ENCODE data around the gene ST6GAL2.

Gene ST6GAL2

DNA sequence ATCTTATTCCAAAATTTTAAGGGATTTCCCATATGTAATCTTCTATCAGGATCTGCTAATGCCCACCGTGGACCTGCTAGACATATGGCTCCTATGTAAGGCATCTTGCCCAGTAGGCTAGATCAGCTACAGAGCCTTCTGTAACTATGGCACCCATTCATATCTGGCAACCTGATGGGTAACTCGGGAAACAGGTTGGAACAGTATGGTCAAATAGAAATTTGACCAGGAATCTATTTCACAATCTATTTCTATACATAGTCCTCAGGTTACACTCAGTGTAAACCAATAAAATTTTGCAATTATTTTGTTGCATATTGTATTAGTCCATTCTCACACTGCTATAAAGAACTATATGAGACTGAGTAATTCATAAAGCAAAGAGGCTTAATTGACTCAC, 93.3 kb downstream of the ST6GAL2 start:
- Histone ChIP-seq H3K4me3 (ENCODE audit: low read depth, low read length) (no peak overlapping the region), H3K27ac (ENCODE audit: extremely low read depth, low read depth, low read length) (no peak overlapping the region), H3K9me3 (ENCODE audit: control insufficient read depth, insufficient read depth, low read depth, low read length) (no peaks in the 10 kb centered on the region), H3K36me3 (ENCODE audit: control insufficient read depth in 2 of 2, insufficient read depth in 1 of 2, low read length in 2 of 2) (no peaks in the 10 kb centered on the region), H3K4me1 (ENCODE audit: control insufficient read depth, insufficient read depth, low read length) (no peaks in the 10 kb centered on the region)
- ChIA-PET CTCF (no interaction called here), POLR2A (no interaction called here)
- TF ChIP-seq ZNF747 (tag by site-specific recombination; IDR thresholded peaks at IDR 0.05) (no peak), ZNF837 (tag by site-specific recombination; IDR thresholded peaks at IDR 0.05) (no peak), ZNF132 (tag by site-specific recombination; IDR thresholded peaks at IDR 0.05; ENCODE audit: borderline replicate concordance) (no peak), ZNF654 (tag by site-specific recombination; IDR thresholded peaks at IDR 0.05; ENCODE audit: low read depth) (no peak)
- TF ChIP-seq, protein P1, sequence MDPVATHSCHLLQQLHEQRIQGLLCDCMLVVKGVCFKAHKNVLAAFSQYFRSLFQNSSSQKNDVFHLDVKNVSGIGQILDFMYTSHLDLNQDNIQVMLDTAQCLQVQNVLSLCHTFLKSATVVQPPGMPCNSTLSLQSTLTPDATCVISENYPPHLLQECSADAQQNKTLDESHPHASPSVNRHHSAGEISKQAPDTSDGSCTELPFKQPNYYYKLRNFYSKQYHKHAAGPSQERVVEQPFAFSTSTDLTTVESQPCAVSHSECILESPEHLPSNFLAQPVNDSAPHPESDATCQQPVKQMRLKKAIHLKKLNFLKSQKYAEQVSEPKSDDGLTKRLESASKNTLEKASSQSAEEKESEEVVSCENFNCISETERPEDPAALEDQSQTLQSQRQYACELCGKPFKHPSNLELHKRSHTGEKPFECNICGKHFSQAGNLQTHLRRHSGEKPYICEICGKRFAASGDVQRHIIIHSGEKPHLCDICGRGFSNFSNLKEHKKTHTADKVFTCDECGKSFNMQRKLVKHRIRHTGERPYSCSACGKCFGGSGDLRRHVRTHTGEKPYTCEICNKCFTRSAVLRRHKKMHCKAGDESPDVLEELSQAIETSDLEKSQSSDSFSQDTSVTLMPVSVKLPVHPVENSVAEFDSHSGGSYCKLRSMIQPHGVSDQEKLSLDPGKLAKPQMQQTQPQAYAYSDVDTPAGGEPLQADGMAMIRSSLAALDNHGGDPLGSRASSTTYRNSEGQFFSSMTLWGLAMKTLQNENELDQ (tag by site-specific recombination; IDR thresholded peaks at IDR 0.05; ENCODE audit: low read depth), result no peak
- TF ChIP-seq, protein P2, sequence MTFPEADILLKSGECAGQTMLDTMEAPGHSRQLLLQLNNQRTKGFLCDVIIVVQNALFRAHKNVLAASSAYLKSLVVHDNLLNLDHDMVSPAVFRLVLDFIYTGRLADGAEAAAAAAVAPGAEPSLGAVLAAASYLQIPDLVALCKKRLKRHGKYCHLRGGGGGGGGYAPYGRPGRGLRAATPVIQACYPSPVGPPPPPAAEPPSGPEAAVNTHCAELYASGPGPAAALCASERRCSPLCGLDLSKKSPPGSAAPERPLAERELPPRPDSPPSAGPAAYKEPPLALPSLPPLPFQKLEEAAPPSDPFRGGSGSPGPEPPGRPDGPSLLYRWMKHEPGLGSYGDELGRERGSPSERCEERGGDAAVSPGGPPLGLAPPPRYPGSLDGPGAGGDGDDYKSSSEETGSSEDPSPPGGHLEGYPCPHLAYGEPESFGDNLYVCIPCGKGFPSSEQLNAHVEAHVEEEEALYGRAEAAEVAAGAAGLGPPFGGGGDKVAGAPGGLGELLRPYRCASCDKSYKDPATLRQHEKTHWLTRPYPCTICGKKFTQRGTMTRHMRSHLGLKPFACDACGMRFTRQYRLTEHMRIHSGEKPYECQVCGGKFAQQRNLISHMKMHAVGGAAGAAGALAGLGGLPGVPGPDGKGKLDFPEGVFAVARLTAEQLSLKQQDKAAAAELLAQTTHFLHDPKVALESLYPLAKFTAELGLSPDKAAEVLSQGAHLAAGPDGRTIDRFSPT (tag by site-specific recombination; IDR thresholded peaks at IDR 0.05), result no peak

DNA sequence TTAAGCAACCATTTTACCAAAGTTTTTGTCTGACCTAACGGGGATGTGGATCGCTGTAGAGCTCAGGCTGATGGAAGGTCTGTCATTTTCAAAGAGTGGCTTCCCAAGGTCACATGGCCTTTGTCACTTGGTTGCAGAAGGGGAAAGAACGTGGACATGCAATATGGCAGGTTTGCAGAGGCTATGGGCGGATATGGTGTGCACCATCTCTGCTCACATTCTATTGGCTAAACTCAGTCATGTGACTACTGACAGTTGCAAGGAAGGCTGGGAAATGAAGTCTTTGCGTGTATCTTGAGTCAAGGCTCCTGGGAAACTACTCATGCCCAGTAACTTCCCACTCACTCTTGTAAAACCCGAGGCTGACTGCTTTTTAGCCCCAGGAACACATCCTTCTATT, 96.8 kb downstream of the ST6GAL2 start:
- no peak overlapping the region for H3K4me3 ChIP-seq (ENCODE audit: low read depth, low read length)
- ChIA-PET POLR2A (no interaction called here), CTCF (no interaction called here)
- no peaks in the 10 kb centered on the region for H3K4me1 ChIP-seq (ENCODE audit: control insufficient read depth, insufficient read depth, low read length)
- no peaks in the 10 kb centered on the region for H3K36me3 ChIP-seq (ENCODE audit: control insufficient read depth in 2 of 2, insufficient read depth in 1 of 2, low read length in 2 of 2)
- no peaks in the 10 kb centered on the region for H3K9me3 ChIP-seq (ENCODE audit: control insufficient read depth, insufficient read depth, low read depth, low read length)
- H3K27ac ChIP-seq (ENCODE audit: extremely low read depth, low read depth, low read length), result no peak overlapping the region
- TF ChIP-seq HOXA7 (CRISPR knock-in tag; IDR thresholded peaks at IDR 0.05; ENCODE audit: borderline replicate concordance) (no peak), SP3 (tag by site-specific recombination; IDR thresholded peaks at IDR 0.05) (peak; percentile 28; the same call in 1 of the 2 replicates)

DNA sequence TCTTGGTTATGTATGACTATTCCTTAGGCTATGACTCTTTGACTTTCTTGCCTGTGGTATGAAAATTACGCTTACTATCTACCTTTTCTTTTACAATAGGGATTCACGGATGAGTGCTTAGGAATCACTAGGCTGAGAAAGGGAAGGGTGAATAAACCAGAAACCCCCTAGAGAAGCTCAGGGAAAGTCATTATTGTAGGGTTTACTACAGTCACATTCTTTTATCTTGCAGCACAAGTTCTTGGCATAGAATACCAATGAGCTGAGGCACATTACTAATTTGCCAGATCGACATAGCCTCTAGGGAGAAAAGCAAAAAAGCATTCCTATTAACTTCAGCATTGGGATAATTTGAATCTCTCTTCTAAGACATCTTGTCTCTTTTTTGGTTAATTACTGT, 103.3 kb downstream of the ST6GAL2 start:
- ChIA-PET CTCF (no interaction called here), POLR2A (no interaction called here)
- H3K36me3 ChIP-seq (ENCODE audit: control insufficient read depth in 2 of 2, insufficient read depth in 1 of 2, low read length in 2 of 2), result no peaks in the 10 kb centered on the region
- no peak overlapping the region for H3K27ac ChIP-seq (ENCODE audit: extremely low read depth, low read depth, low read length)
- TF ChIP-seq, protein P3, sequence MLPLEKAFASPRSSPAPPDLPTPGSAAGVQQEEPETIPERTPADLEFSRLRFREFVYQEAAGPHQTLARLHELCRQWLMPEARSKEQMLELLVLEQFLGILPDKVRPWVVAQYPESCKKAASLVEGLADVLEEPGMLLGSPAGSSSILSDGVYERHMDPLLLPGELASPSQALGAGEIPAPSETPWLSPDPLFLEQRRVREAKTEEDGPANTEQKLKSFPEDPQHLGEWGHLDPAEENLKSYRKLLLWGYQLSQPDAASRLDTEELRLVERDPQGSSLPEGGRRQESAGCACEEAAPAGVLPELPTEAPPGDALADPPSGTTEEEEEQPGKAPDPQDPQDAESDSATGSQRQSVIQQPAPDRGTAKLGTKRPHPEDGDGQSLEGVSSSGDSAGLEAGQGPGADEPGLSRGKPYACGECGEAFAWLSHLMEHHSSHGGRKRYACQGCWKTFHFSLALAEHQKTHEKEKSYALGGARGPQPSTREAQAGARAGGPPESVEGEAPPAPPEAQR (tag by site-specific recombination; IDR thresholded peaks at IDR 0.05), result no peak
- TF ChIP-seq ZNF529 (tag by site-specific recombination; IDR thresholded peaks at IDR 0.05; ENCODE audit: insufficient replicate concordance) (no peak), ZNF416 (tag by site-specific recombination; IDR thresholded peaks at IDR 0.05) (no peak), ZNF354C (tag by site-specific recombination; IDR thresholded peaks at IDR 0.05; ENCODE audit: borderline replicate concordance, low read depth) (no peak), ZBTB20 (tag by site-specific recombination; IDR thresholded peaks at IDR 0.05) (no peak)
- no peaks in the 10 kb centered on the region for H3K9me3 ChIP-seq (ENCODE audit: control insufficient read depth, insufficient read depth, low read depth, low read length)
- H3K4me1 ChIP-seq (ENCODE audit: control insufficient read depth, insufficient read depth, low read length), result no peaks in the 10 kb centered on the region
- no peak overlapping the region for H3K4me3 ChIP-seq (ENCODE audit: low read depth, low read length)

DNA sequence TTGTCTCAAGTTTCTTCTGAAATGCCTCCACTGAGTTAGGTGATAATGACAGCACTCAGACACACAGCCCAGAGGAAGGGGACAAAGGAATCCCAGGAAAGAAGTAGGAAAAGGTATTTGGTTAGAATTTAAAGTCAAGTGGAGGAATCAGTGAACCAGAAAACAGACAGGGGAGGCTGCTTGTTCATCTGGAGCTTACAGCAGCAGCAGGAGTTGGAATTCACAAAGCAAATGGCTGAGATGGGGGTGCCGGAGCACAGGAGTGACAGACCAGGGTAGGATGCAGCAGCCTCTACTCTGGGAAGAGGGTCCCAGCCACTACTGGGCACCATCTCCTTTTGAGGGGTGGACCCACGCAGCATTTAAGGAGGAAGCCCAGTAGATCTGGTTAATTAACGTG, 104.8 kb downstream of the ST6GAL2 start:
- Histone ChIP-seq H3K9me3 (ENCODE audit: control insufficient read depth, insufficient read depth, low read depth, low read length) (no peaks in the 10 kb centered on the region), H3K4me1 (ENCODE audit: control insufficient read depth, insufficient read depth, low read length) (no peaks in the 10 kb centered on the region), H3K4me3 (ENCODE audit: low read depth, low read length) (no peak overlapping the region), H3K36me3 (ENCODE audit: control insufficient read depth in 2 of 2, insufficient read depth in 1 of 2, low read length in 2 of 2) (no peaks in the 10 kb centered on the region), H3K27ac (ENCODE audit: extremely low read depth, low read depth, low read length) (no peak overlapping the region)
- POLR2A ChIA-PET, result no interaction called here
- CTCF ChIA-PET, result no interaction called here
- TF ChIP-seq ZNF571 (tag by site-specific recombination; IDR thresholded peaks at IDR 0.05) (no peak), ZNF473 (tag by site-specific recombination; IDR thresholded peaks at IDR 0.05) (no peak), ZBTB17 (tag by site-specific recombination; IDR thresholded peaks at IDR 0.05) (no peak), ZNF548 (tag by site-specific recombination; IDR thresholded peaks at IDR 0.05) (no peak), ZNF501 (tag by site-specific recombination; IDR thresholded peaks at IDR 0.05) (no peak)
- TF ChIP-seq, protein P4, sequence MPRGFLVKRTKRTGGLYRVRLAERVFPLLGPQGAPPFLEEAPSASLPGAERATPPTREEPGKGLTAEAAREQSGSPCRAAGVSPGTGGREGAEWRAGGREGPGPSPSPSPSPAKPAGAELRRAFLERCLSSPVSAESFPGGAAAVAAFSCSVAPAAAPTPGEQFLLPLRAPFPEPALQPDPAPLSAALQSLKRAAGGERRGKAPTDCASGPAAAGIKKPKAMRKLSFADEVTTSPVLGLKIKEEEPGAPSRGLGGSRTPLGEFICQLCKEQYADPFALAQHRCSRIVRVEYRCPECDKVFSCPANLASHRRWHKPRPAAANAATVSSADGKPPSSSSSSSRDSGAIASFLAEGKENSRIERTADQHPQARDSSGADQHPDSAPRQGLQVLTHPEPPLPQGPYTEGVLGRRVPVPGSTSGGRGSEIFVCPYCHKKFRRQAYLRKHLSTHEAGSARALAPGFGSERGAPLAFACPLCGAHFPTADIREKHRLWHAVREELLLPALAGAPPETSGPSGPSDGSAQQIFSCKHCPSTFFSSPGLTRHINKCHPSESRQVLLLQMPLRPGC (tag by site-specific recombination; IDR thresholded peaks at IDR 0.05), result no peak
- TF ChIP-seq, protein P5, sequence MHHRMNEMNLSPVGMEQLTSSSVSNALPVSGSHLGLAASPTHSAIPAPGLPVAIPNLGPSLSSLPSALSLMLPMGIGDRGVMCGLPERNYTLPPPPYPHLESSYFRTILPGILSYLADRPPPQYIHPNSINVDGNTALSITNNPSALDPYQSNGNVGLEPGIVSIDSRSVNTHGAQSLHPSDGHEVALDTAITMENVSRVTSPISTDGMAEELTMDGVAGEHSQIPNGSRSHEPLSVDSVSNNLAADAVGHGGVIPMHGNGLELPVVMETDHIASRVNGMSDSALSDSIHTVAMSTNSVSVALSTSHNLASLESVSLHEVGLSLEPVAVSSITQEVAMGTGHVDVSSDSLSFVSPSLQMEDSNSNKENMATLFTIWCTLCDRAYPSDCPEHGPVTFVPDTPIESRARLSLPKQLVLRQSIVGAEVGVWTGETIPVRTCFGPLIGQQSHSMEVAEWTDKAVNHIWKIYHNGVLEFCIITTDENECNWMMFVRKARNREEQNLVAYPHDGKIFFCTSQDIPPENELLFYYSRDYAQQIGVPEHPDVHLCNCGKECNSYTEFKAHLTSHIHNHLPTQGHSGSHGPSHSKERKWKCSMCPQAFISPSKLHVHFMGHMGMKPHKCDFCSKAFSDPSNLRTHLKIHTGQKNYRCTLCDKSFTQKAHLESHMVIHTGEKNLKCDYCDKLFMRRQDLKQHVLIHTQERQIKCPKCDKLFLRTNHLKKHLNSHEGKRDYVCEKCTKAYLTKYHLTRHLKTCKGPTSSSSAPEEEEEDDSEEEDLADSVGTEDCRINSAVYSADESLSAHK (tag by site-specific recombination; IDR thresholded peaks at IDR 0.05), result no peak
